Memory B cell (primary cell): ENCODE measurements around the gene NT5M.
"Not testable (repeated sequence)": the region's sequence is repeated elsewhere in the genome, so short reads cannot be mapped to it uniquely, and the experiment has no call there.

ENCODE experiments used
- ATAC-seq: fragments of 150-1000 bp; cut with Tn5 transposase; 2 replicates; pipeline ENCODE4 v1.10.0; 2021; ENCODE audit warnings: low read depth, mild to moderate bottlenecking, moderate library complexity
- DNase-seq, 2 donors: peaks; one replicate each; pipeline ENCODE4 v3.0.0; 2022; ENCODE audit warnings: low spot score in 2 of 2
- H3K27ac Mint-ChIP-seq: one replicate; pipeline ENCODE4 v1.8.0; 2022; ENCODE audit warnings: mild to moderate bottlenecking, moderate library complexity, mixed read lengths
- H3K27me3 Mint-ChIP-seq: one replicate; pipeline ENCODE4 v1.8.0; 2022; ENCODE audit warnings: mixed read lengths
- H3K36me3 Mint-ChIP-seq: one replicate; pipeline ENCODE4 v1.8.0; 2022; ENCODE audit warnings: mild to moderate bottlenecking, mixed read lengths
- H3K4me1 Mint-ChIP-seq: one replicate; pipeline ENCODE4 v1.8.0; 2022; ENCODE audit warnings: mixed read lengths
- H3K4me3 Mint-ChIP-seq: one replicate; pipeline ENCODE4 v1.8.0; 2022; ENCODE audit warnings: mild to moderate bottlenecking, moderate library complexity, mixed read lengths
- H3K9me3 Mint-ChIP-seq: one replicate; pipeline ENCODE4 v1.8.0; 2022; ENCODE audit warnings: mixed read lengths

Gene NT5M

GRCh38 chr17:17285951-17286350 is 17.2 kb upstream of the NT5M start:
- H3K27ac Mint-ChIP-seq: no peak overlapping the region
- H3K4me1 Mint-ChIP-seq: peaks cover 7% of the 10 kb centered on the region
- no peaks in the 10 kb centered on the region for H3K9me3 Mint-ChIP-seq
- no peaks in the 10 kb centered on the region for H3K27me3 Mint-ChIP-seq
- H3K36me3 Mint-ChIP-seq: no peaks in the 10 kb centered on the region
- H3K4me3 Mint-ChIP-seq: no peak overlapping the region
- ATAC-seq (no peak), DNase-seq (no peak)

- no peak for DNase-seq
- Mint-ChIP-seq H3K4me1 (no peaks in the 10 kb centered on the region), H3K9me3 (no peaks in the 10 kb centered on the region), H3K27me3 (no peaks in the 10 kb centered on the region), H3K36me3 (no peaks in the 10 kb centered on the region), H3K27ac (no peak overlapping the region), H3K4me3 (no peak overlapping the region)
- no peak for ATAC-seq
These were observed 14.1 kb upstream of the NT5M start for GRCh38 chr17:17289086-17289485.

GRCh38 chr17:17289701-17290100 is 13.5 kb upstream of the NT5M start:
- Mint-ChIP-seq H3K36me3 (no peaks in the 10 kb centered on the region), H3K9me3 (no peaks in the 10 kb centered on the region), H3K4me3 (no peak overlapping the region), H3K4me1 (no peaks in the 10 kb centered on the region), H3K27me3 (no peaks in the 10 kb centered on the region), H3K27ac (no peak overlapping the region)
- DNase-seq (no peak), ATAC-seq (no peak)

- H3K27ac Mint-ChIP-seq: no peak overlapping the region
- DNase-seq (no peak), ATAC-seq (no peak)
- no peak overlapping the region for H3K4me3 Mint-ChIP-seq
- H3K27me3 Mint-ChIP-seq: peaks cover 2% of the 10 kb centered on the region
- no peaks in the 10 kb centered on the region for H3K36me3 Mint-ChIP-seq
- H3K9me3 Mint-ChIP-seq: no peaks in the 10 kb centered on the region
- peaks cover 6% of the 10 kb centered on the region for H3K4me1 Mint-ChIP-seq
These were observed 8.0 kb upstream of the NT5M start for GRCh38 chr17:17295141-17295540.

- Mint-ChIP-seq H3K36me3 (no peaks in the 10 kb centered on the region), H3K4me3 (no peak overlapping the region), H3K27me3 (peaks cover 2% of the 10 kb centered on the region), H3K27ac (no peak overlapping the region), H3K4me1 (peaks cover 6% of the 10 kb centered on the region), H3K9me3 (no peaks in the 10 kb centered on the region)
- no peak for DNase-seq
- ATAC-seq: no peak
These were observed 6.0 kb upstream of the NT5M start for GRCh38 chr17:17297217-17297616.

- H3K9me3 Mint-ChIP-seq: no peaks in the 10 kb centered on the region
- H3K4me1 Mint-ChIP-seq: peaks cover 9% of the 10 kb centered on the region
- H3K4me3 Mint-ChIP-seq: no peak overlapping the region
- H3K27me3 Mint-ChIP-seq: peaks cover 2% of the 10 kb centered on the region
- H3K27ac Mint-ChIP-seq: no peak overlapping the region
- DNase-seq (no peak), ATAC-seq (no peak)
- no peaks in the 10 kb centered on the region for H3K36me3 Mint-ChIP-seq
These were observed 5.1 kb upstream of the NT5M start for GRCh38 chr17:17298108-17298507.

- H3K27ac Mint-ChIP-seq: no peak overlapping the region
- peak overlapping the region; percentile 72 for H3K4me3 Mint-ChIP-seq
- H3K27me3 Mint-ChIP-seq: peaks cover 2% of the 10 kb centered on the region
- no peaks in the 10 kb centered on the region for H3K36me3 Mint-ChIP-seq
- DNase-seq: peak; percentile 44 to 50
- ATAC-seq: peak; percentile 72
- no peaks in the 10 kb centered on the region for H3K9me3 Mint-ChIP-seq
- peaks cover 14% of the 10 kb centered on the region for H3K4me1 Mint-ChIP-seq
These were observed 2.3 kb upstream of the NT5M start for GRCh38 chr17:17300624-17301568.

GRCh38 chr17:17301659-17302058 is 1.5 kb upstream of the NT5M start:
- not testable (repeated sequence) for H3K27me3 Mint-ChIP-seq, H3K27ac Mint-ChIP-seq, H3K4me3 Mint-ChIP-seq, ATAC-seq, DNase-seq, H3K36me3 Mint-ChIP-seq, H3K9me3 Mint-ChIP-seq
- H3K4me1 Mint-ChIP-seq: peaks cover 14% of the 10 kb centered on the region

- DNase-seq (no peak), ATAC-seq (no peak)
- Mint-ChIP-seq H3K4me1 (peaks cover 8% of the 10 kb centered on the region), H3K27ac (no peak overlapping the region), H3K9me3 (no peaks in the 10 kb centered on the region), H3K4me3 (peak overlapping the region; percentile 71), H3K36me3 (no peaks in the 10 kb centered on the region), H3K27me3 (no peaks in the 10 kb centered on the region)
These were observed 796 bp downstream of the NT5M start for GRCh38 chr17:17303847-17304490.

- Mint-ChIP-seq H3K4me3 (peak overlapping the region; percentile 48), H3K9me3 (no peaks in the 10 kb centered on the region), H3K27me3 (no peaks in the 10 kb centered on the region), H3K36me3 (no peaks in the 10 kb centered on the region), H3K27ac (no peak overlapping the region), H3K4me1 (peaks cover 8% of the 10 kb centered on the region)
- DNase-seq: no peak
- ATAC-seq: no peak
These were observed 1.4 kb downstream of the NT5M start for GRCh38 chr17:17304521-17304985.

GRCh38 chr17:17305281-17305801 is 2.2 kb downstream of the NT5M start:
- ATAC-seq: peak; percentile 76
- H3K27ac Mint-ChIP-seq: no peak overlapping the region
- peak overlapping the region; percentile 64 for H3K4me3 Mint-ChIP-seq
- peaks cover 8% of the 10 kb centered on the region for H3K4me1 Mint-ChIP-seq
- peak in 1 of 2 donors; percentile 26 for DNase-seq
- no peaks in the 10 kb centered on the region for H3K27me3 Mint-ChIP-seq
- no peaks in the 10 kb centered on the region for H3K9me3 Mint-ChIP-seq
- no peaks in the 10 kb centered on the region for H3K36me3 Mint-ChIP-seq

- H3K4me3 Mint-ChIP-seq: no peak overlapping the region
- ATAC-seq: no peak
- no peaks in the 10 kb centered on the region for H3K27me3 Mint-ChIP-seq
- DNase-seq: no peak
- H3K27ac Mint-ChIP-seq: no peak overlapping the region
- no peaks in the 10 kb centered on the region for H3K9me3 Mint-ChIP-seq
- no peaks in the 10 kb centered on the region for H3K36me3 Mint-ChIP-seq
- peaks cover 8% of the 10 kb centered on the region for H3K4me1 Mint-ChIP-seq
These were observed 6.2 kb downstream of the NT5M start for GRCh38 chr17:17309356-17309755.

GRCh38 chr17:17313350-17313991 is 10.3 kb downstream of the NT5M start:
- DNase-seq (peak; percentile 59 to 72), ATAC-seq (peak; percentile 100)
- no peaks in the 10 kb centered on the region for H3K27me3 Mint-ChIP-seq
- no peak overlapping the region for H3K27ac Mint-ChIP-seq
- no peaks in the 10 kb centered on the region for H3K36me3 Mint-ChIP-seq
- H3K4me1 Mint-ChIP-seq: peaks cover 5% of the 10 kb centered on the region
- H3K4me3 Mint-ChIP-seq: no peak overlapping the region
- H3K9me3 Mint-ChIP-seq: no peaks in the 10 kb centered on the region
